ENCODE data around the gene CTAGE8. TPM values are rescaled to one million over a fixed set of nuclear protein-coding genes. Genes with fewer than 3 reads are reported as not detected.
"Not testable (repeated sequence)": the region's sequence is repeated elsewhere in the genome, so short reads cannot be mapped to it uniquely, and the experiment has no call there.

Gene CTAGE8
- total and polyA plus RNA-seq, 2 experiments from 2014 or later, result not detected

GRCh38 chr7:144281981-144282380, 12.9 kb upstream of the CTAGE8 start:
- WGBS, 2 experiments (ENCODE audit: low coverage in 1 of 2, low lambda C conversion rate in 2 of 2, missing lambda C conversion rate in 2 of 2), result no CpG with 5 or more reads among the region's 8 CpGs
- DNase-seq; H3K4me3 ChIP-seq; H3K79me2 ChIP-seq (ENCODE audit: insufficient read depth); H3K36me3 ChIP-seq (ENCODE audit: low read depth); H3K27me3 ChIP-seq (replicated peaks; ENCODE audit: insufficient read depth); H2AFZ ChIP-seq; in situ Hi-C loops (cut with MboI); H3K4me1 ChIP-seq (ENCODE audit: insufficient read depth); H3K9me3 ChIP-seq (ENCODE audit: low read depth); H3K9me2 ChIP-seq (ENCODE audit: insufficient read depth); H4K20me1 ChIP-seq (ENCODE audit: insufficient read depth); H3F3A ChIP-seq (ENCODE audit: insufficient read depth); H3K27ac ChIP-seq; H3K9ac ChIP-seq; H3K4me2 ChIP-seq (ENCODE audit: unreplicated experiment): not testable (repeated sequence)

DNA sequence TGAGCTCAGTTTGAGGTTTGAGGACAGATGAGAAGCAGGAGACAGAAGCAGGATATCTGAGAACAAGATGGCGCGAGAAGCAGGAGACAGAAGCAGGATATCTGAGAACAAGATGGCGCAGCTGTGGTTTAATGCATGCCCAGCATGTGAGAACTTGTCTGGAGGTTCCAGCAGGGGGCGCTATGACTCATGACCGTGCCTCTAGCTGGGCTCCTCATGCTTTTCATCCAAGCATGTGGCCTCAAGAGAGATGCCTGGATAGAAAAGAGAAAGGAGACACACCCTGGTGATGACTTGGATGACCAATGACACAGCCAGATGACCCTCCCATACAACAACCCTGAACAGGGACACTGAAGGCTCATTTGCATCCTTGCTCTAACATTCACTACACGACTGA, 10.9 kb upstream of the CTAGE8 start:
- H3K9ac ChIP-seq; H3K9me2 ChIP-seq (ENCODE audit: insufficient read depth); H3K27me3 ChIP-seq (replicated peaks; ENCODE audit: insufficient read depth); H3K79me2 ChIP-seq (ENCODE audit: insufficient read depth); H3K9me3 ChIP-seq (ENCODE audit: low read depth); in situ Hi-C loops (cut with MboI); DNase-seq; H3K4me3 ChIP-seq; H2AFZ ChIP-seq; H3K27ac ChIP-seq; H4K20me1 ChIP-seq (ENCODE audit: insufficient read depth); H3K36me3 ChIP-seq (ENCODE audit: low read depth); H3F3A ChIP-seq (ENCODE audit: insufficient read depth); H3K4me1 ChIP-seq (ENCODE audit: insufficient read depth); H3K4me2 ChIP-seq (ENCODE audit: unreplicated experiment): not testable (repeated sequence)
- WGBS, 2 experiments (ENCODE audit: low coverage in 1 of 2, low lambda C conversion rate in 2 of 2, missing lambda C conversion rate in 2 of 2), result 96 to 100% methylated on average over 3 of the region's 6 CpGs

GRCh38 chr7:144275281-144275680, 6.2 kb upstream of the CTAGE8 start:
- H4K20me1 ChIP-seq (ENCODE audit: insufficient read depth); in situ Hi-C loops (cut with MboI); H3K9me3 ChIP-seq (ENCODE audit: low read depth); H2AFZ ChIP-seq; H3K36me3 ChIP-seq (ENCODE audit: low read depth); H3K79me2 ChIP-seq (ENCODE audit: insufficient read depth); DNase-seq; H3F3A ChIP-seq (ENCODE audit: insufficient read depth); H3K9me2 ChIP-seq (ENCODE audit: insufficient read depth); H3K4me1 ChIP-seq (ENCODE audit: insufficient read depth); H3K4me2 ChIP-seq (ENCODE audit: unreplicated experiment); H3K4me3 ChIP-seq; H3K27ac ChIP-seq; H3K27me3 ChIP-seq (replicated peaks; ENCODE audit: insufficient read depth); H3K9ac ChIP-seq: not testable (repeated sequence)
- WGBS, 2 experiments (ENCODE audit: low coverage in 1 of 2, low lambda C conversion rate in 2 of 2, missing lambda C conversion rate in 2 of 2), result 86% methylated on average over 4 to 6 of the region's 6 CpGs

DNA sequence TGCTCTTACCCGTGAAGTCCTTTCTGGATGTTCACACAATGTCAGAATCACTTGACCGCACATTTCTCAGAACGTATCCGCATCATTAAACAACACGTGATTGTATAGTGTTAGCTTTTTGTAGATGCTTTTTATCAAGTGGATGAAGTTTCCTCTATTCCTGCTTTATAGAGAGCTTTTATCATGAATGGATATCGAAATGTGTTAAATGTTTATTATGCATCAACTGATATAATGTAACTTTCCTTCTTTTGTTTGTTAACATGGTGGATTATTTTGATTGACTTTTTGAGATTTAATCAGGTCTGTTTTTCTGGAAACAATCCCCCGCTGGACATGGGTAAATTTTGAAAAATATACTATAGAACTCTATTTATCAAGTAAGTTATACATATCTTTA, 4.4 kb downstream of the CTAGE8 start, which contains the start of gene OR2A7:
Gene OR2A7 (minus strand): TSS at position 101 of the 400 bp plus-strand sequence. CDS start 5,164 bp downstream, outside the sequence.
- H3K27me3 ChIP-seq (replicated peaks; ENCODE audit: insufficient read depth); H3K79me2 ChIP-seq (ENCODE audit: insufficient read depth); H2AFZ ChIP-seq; H3K4me1 ChIP-seq (ENCODE audit: insufficient read depth); DNase-seq; H3K9me3 ChIP-seq (ENCODE audit: low read depth); H3K4me3 ChIP-seq; H3K4me2 ChIP-seq (ENCODE audit: unreplicated experiment); H3F3A ChIP-seq (ENCODE audit: insufficient read depth); H3K36me3 ChIP-seq (ENCODE audit: low read depth); H4K20me1 ChIP-seq (ENCODE audit: insufficient read depth); H3K27ac ChIP-seq; H3K9ac ChIP-seq; H3K9me2 ChIP-seq (ENCODE audit: insufficient read depth); in situ Hi-C loops (cut with MboI): not testable (repeated sequence)
- 91 to 92% methylated on average over 6 of the region's 7 CpGs for WGBS, 2 experiments (ENCODE audit: low coverage in 1 of 2, low lambda C conversion rate in 2 of 2, missing lambda C conversion rate in 2 of 2)

GRCh38 chr7:144262128-144262527, 7.0 kb downstream of the CTAGE8 start:
- H2AFZ ChIP-seq; H3K9ac ChIP-seq; DNase-seq; H4K20me1 ChIP-seq (ENCODE audit: insufficient read depth); H3K4me2 ChIP-seq (ENCODE audit: unreplicated experiment); H3K4me3 ChIP-seq; H3K79me2 ChIP-seq (ENCODE audit: insufficient read depth); H3K4me1 ChIP-seq (ENCODE audit: insufficient read depth); H3K9me2 ChIP-seq (ENCODE audit: insufficient read depth); H3K27ac ChIP-seq; H3K36me3 ChIP-seq (ENCODE audit: low read depth); in situ Hi-C loops (cut with MboI); H3K27me3 ChIP-seq (replicated peaks; ENCODE audit: insufficient read depth); H3K9me3 ChIP-seq (ENCODE audit: low read depth); H3F3A ChIP-seq (ENCODE audit: insufficient read depth): not testable (repeated sequence)
- WGBS, 2 experiments (ENCODE audit: low coverage in 1 of 2, low lambda C conversion rate in 2 of 2, missing lambda C conversion rate in 2 of 2), result no CpG with 5 or more reads among the region's 2 CpGs

DNA sequence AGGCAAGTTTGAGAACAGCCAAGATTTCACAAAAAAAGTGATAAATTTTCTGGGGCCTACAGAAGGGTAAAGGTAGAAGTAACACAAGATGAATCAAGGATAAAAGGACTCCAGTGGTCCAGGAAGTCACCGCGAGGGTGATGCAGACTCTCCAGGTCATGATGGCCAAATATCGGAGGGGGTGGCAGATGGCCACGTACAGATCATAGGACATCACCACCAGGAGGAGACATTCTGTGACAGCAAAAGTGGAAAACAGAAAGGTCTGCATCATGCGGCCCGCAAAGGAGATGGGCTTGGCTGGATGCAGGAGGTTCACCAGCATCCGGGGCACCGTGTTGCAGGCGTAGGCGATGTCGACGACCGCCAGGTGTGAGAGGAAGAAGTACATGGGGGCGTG, 10.0 kb downstream of the CTAGE8 start:
- H3F3A ChIP-seq (ENCODE audit: insufficient read depth); H3K36me3 ChIP-seq (ENCODE audit: low read depth); H3K9me3 ChIP-seq (ENCODE audit: low read depth); H3K9ac ChIP-seq; H2AFZ ChIP-seq; in situ Hi-C loops (cut with MboI); H3K27me3 ChIP-seq (replicated peaks; ENCODE audit: insufficient read depth); H3K27ac ChIP-seq; DNase-seq; H3K4me3 ChIP-seq; H3K9me2 ChIP-seq (ENCODE audit: insufficient read depth); H3K4me2 ChIP-seq (ENCODE audit: unreplicated experiment); H3K4me1 ChIP-seq (ENCODE audit: insufficient read depth); H3K79me2 ChIP-seq (ENCODE audit: insufficient read depth); H4K20me1 ChIP-seq (ENCODE audit: insufficient read depth): not testable (repeated sequence)
- WGBS, 2 experiments (ENCODE audit: low coverage in 1 of 2, low lambda C conversion rate in 2 of 2, missing lambda C conversion rate in 2 of 2), result no CpG with 5 or more reads among the region's 14 CpGs
